NB4 (cell line): ENCODE results near the gene MANEAL.

Experiments
- DNase-seq: peaks from one replicate; pipeline ENCODE4 v3.0.0; 2010; ENCODE audit warnings: low read depth
- H3K4me3 ChIP-seq: one replicate; pipeline ENCODE4 v1.5.1; 2011; ENCODE audit warnings: mild to moderate bottlenecking, low read depth, low read length, moderate library complexity
- MYC ChIP-seq: IDR thresholded peaks from 2 replicates; pipeline ENCODE4 v1.6.1; 2011; ENCODE audit warnings: low read depth, low read length
- POLR2A ChIP-seq: IDR thresholded peaks from 2 replicates; pipeline ENCODE4 v1.6.1; 2011; ENCODE audit warnings: mild to moderate bottlenecking; ENCODE audit not compliant: insufficient read length; ENCODE audit errors: extremely low read depth
- TF ChIP-seq, protein P1 (sequence below): IDR thresholded peaks from 2 replicates; pipeline ENCODE4 v1.6.1; 2011; ENCODE audit warnings: low read depth, low read length
- TF ChIP-seq, protein P2 (sequence below): IDR thresholded peaks from one replicate; pipeline ENCODE4 v1.5.1; 2012; ENCODE audit warnings: low read depth, low read length

Gene MANEAL

DNA sequence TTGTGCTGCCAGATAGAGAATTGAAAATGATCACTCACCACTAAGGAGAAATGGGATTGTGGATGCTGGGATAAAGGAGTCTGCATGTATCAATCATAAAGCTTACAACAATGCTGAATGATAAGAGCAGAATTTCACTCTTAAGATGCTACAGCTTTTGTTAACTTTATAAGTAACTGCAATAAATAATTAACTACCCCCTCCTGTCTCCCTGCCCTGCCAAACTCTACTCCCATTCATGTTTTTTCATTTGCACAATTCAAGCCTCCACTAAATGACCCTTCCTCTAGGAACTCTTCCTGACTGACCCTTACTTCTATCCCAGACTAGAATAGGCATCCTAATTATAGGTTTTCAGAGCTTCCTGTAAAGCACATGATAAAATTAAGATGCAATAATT, 50.9 kb downstream of the MANEAL start:
- TF ChIP-seq POLR2A, result no peak
- TF ChIP-seq, protein P1, sequence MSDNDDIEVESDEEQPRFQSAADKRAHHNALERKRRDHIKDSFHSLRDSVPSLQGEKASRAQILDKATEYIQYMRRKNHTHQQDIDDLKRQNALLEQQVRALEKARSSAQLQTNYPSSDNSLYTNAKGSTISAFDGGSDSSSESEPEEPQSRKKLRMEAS, result no peak
- TF ChIP-seq, protein P2, sequence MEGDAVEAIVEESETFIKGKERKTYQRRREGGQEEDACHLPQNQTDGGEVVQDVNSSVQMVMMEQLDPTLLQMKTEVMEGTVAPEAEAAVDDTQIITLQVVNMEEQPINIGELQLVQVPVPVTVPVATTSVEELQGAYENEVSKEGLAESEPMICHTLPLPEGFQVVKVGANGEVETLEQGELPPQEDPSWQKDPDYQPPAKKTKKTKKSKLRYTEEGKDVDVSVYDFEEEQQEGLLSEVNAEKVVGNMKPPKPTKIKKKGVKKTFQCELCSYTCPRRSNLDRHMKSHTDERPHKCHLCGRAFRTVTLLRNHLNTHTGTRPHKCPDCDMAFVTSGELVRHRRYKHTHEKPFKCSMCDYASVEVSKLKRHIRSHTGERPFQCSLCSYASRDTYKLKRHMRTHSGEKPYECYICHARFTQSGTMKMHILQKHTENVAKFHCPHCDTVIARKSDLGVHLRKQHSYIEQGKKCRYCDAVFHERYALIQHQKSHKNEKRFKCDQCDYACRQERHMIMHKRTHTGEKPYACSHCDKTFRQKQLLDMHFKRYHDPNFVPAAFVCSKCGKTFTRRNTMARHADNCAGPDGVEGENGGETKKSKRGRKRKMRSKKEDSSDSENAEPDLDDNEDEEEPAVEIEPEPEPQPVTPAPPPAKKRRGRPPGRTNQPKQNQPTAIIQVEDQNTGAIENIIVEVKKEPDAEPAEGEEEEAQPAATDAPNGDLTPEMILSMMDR, result no peak
- TF ChIP-seq MYC, result no peak
- no peak overlapping the region for H3K4me3 ChIP-seq
- DNase-seq, result no peak

DNA sequence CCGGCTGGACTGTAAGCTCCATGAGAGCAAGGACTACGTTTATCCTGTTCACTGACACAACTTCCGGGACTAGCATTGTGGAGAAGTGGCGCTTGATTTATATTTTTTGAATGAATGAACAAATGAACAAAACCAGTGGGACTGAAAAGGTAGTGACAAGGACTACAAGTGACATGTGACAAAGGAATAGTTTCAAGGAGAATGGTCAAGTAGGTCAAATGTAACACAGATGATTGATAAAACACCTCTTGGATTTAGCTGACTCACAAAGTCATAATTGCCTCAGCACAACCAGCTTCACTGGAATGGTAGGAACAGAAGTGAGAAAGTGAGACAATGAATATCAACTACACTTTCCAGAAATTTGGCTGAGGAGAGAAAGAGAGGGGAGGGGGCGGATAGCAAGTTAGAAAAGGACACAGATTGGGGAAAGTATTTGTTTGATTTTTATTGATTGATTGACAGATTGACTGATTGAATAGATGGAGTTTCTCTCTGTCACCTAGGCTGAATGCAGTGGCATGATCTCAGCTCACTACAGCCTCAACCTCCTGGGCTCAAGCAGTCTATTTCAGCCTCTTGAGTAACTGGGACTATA, 51.5 kb downstream of the MANEAL start:
- TF ChIP-seq POLR2A (no peak), MYC (no peak)
- TF ChIP-seq, protein P2, result no peak
- TF ChIP-seq, protein P1, result no peak
- peak; percentile 20 for DNase-seq
- H3K4me3 ChIP-seq, result peak overlapping the region; percentile 21

DNA sequence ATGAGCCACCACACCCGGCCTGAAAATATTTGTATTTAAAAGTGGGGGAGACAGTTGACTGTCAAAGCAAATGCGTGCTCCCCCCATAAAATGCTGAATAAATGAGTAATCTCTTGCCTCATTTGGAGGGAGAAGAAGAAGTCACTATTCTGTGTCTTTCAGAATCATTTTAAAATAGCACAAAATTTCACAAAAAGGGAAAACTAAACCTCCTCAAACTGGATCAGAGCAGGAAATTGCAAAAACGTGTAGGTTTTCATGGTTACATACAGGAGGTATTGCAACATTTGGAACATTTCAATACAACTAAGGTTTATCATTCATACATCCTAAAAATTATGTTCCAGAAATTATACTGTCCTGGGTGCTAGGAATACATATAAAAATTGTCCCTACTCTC, 52.1 kb downstream of the MANEAL start:
- TF ChIP-seq POLR2A (no peak), MYC (0 out of 2 replicates have a peak, but pooled peaks have one; percentile 30)
- TF ChIP-seq, protein P1, result peak; percentile 41; the same call in 1 of the 2 replicates
- TF ChIP-seq, protein P2, result no peak
- DNase-seq, result peak; percentile 75
- peak overlapping the region; percentile 34 for H3K4me3 ChIP-seq

DNA sequence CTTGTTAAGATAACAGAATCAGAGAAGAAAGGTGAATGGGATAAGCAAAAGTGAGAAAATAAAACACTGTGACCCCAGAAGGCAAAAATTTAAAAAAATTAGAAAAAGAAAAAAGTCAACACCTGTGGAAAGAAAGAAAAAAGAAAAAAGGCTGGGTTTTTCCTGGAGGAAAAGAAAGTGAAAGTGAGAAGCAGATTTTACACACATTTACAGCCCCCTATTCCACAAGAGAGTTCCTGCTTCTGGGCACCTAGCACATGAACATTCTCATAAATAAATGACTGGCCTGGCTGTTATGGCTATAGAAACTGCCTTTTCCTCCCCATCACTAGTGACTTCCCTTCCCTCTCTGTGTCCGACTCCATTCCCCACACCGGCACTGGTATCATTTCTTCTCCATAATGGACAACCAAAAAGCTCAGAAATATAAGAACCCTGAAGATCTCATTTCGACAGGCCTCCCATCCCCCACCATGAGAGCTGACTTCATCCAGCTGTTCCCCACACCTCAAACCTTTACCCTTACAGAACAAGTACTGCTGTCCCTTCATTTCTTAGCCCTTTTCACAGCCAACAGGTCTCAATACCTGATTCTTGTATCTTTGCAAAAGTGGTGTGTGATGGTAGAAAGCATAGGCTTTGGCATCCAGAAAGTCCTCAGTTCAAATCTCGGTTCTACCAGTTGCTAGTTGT, 53.1 kb downstream of the MANEAL start:
- peak; percentile 39 for DNase-seq
- peak overlapping the region; percentile 34 for H3K4me3 ChIP-seq
- TF ChIP-seq, protein P1, result no peak
- TF ChIP-seq, protein P2, result no peak
- TF ChIP-seq MYC, result no peak
- TF ChIP-seq POLR2A, result no peak

DNA sequence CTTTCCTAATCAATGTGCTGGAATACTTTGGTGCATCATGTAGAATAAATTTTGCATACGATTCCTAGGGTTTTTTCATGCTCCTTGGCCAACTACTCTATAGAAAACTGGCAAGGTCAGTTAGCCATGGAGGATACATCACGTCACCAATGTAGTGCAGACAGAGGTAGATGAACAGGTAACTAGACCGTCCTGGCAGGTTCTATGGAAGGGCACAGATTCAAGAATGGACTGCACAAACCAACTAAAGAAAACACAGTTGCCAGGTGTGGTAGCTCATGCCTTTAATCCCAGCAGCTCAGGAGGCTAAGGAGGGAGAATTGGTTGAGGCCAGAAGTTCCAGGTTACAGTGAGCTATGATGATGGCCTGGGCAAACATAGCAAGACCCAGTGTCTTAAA, 55.8 kb downstream of the MANEAL start:
- TF ChIP-seq, protein P2, result no peak
- TF ChIP-seq POLR2A (no peak), MYC (no peak)
- TF ChIP-seq, protein P1, result no peak
- no peak overlapping the region for H3K4me3 ChIP-seq
- no peak for DNase-seq
